Endothelial cell of umbilical vein (primary cell): ENCODE results near the gene CDH15. TPM values are rescaled to one million over a fixed set of nuclear protein-coding genes. Genes with fewer than 3 reads are reported as not detected.
"Not testable (repeated sequence)": the region's sequence is repeated elsewhere in the genome, so short reads cannot be mapped to it uniquely, and the experiment has no call there.

ENCODE experiments used
- BruUV-seq: library from RNA; stranded (reverse); fragments of 400-500 nt; replicated peaks from 2 replicates; lab custom pipeline; 2021; lab: Mats Ljungman, UMichigan
- CTCF ChIA-PET: fragments of 300-600, 350-600 bp; sonication (Branson Sonifier 250); formaldehyde crosslinking; loops from one replicate; lab custom pipeline; 2021; ENCODE audit warnings: antibody characterized with exemption, inconsistent platforms; lab: Charles Lee
- POLR2A ChIA-PET: fragments of 300-600, 350-600 bp; sonication (Branson Sonifier 250); formaldehyde crosslinking; loops from one replicate; lab custom pipeline; 2021; ENCODE audit warnings: antibody characterized with exemption, inconsistent platforms; lab: Charles Lee
- DNase-seq: peaks from one replicate; pipeline ENCODE4 v3.0.0-alpha.2; 2011; ENCODE audit warnings: low read depth, low spot score
- FAIRE-seq: peaks from 2 replicates; lab custom pipeline; 2011; peaks lifted over from hg19 to GRCh38; lab: Jason Lieb, UNC
- H2AFZ ChIP-seq: 2 replicates; pipeline ENCODE4 v1.6.0; 2012; ENCODE audit warnings: low read depth, low read length, control low read depth, inconsistent platforms
- H3K27ac ChIP-seq: 2 replicates; pipeline ENCODE4 v1.5.1; 2011; ENCODE audit warnings: low read depth, mild to moderate bottlenecking, control low read depth, low read length, moderate library complexity; ENCODE audit not compliant: insufficient read depth
- H3K27me3 ChIP-seq, 2 experiments: 2 replicates each; pipeline versions ENCODE4 v1.6.0 to v1.6.1; 2011; ENCODE audit warnings: low read length in 2 of 2, mixed read lengths in 1 of 2; ENCODE audit not compliant: control insufficient read depth in 2 of 2, insufficient read depth in 2 of 2
- H3K36me3 ChIP-seq, 2 experiments: 2 replicates in 1 of 2; 3 replicates in 1 of 2; pipeline ENCODE4 v1.5.1; 2011; ENCODE audit warnings: low read length in 2 of 2, mild to moderate bottlenecking in 1 of 2, moderate library complexity in 1 of 2; ENCODE audit not compliant: control insufficient read depth in 2 of 2, insufficient read depth in 2 of 2; ENCODE audit errors: extremely low read depth in 1 of 2
- H3K4me1 ChIP-seq: 3 replicates; pipeline ENCODE4 v1.5.1; 2011; ENCODE audit warnings: mild to moderate bottlenecking, low read length; ENCODE audit not compliant: control insufficient read depth, insufficient read depth; ENCODE audit errors: extremely low read depth
- H3K4me2 ChIP-seq: 2 replicates; pipeline ENCODE4 v1.6.1; 2011; ENCODE audit warnings: low read length, control low read depth, mixed read lengths; ENCODE audit not compliant: insufficient read depth
- H3K4me3 ChIP-seq, 3 experiments: fragments of 200-600 bp in 1 of 3; sonication (generic), shearing (Covaris generic) in 1 of 3; replicated peaks in 1 of 3; 2 replicates each; pipeline ENCODE4 v1.5.1; 2011 to 2016; ENCODE audit warnings: control low read depth in 3 of 3, low read length in 3 of 3, mild to moderate bottlenecking in 2 of 3, inconsistent platforms in 1 of 3, low read depth in 1 of 3, moderate library complexity in 1 of 3; ENCODE audit not compliant: insufficient read depth in 1 of 3
- H3K79me2 ChIP-seq: 2 replicates; pipeline ENCODE4 v1.6.0; 2012; ENCODE audit warnings: low read length, inconsistent platforms; ENCODE audit not compliant: control insufficient read depth, insufficient read depth
- H3K9ac ChIP-seq: replicated peaks from 2 replicates; pipeline ENCODE3; 2011; ENCODE audit warnings: low read length, control low read depth; ENCODE audit not compliant: insufficient read depth; ENCODE audit errors: extremely low read depth
- H3K9me1 ChIP-seq: replicated peaks from 3 replicates; pipeline ENCODE4 v1.6.0; 2011; ENCODE audit warnings: mild to moderate bottlenecking, low read length; ENCODE audit not compliant: control insufficient read depth, insufficient read depth; ENCODE audit errors: extremely low read depth
- H3K9me3 ChIP-seq: replicated peaks from 2 replicates; pipeline ENCODE4 v1.5.1; 2012; ENCODE audit warnings: low read length, inconsistent platforms; ENCODE audit not compliant: control insufficient read depth, insufficient read depth
- H4K20me1 ChIP-seq: replicated peaks from 2 replicates; pipeline ENCODE3; 2011; ENCODE audit warnings: mild to moderate bottlenecking, low read length; ENCODE audit not compliant: control insufficient read depth, insufficient read depth; ENCODE audit errors: extremely low read depth
- CTCF ChIP-seq, 2 donors: IDR thresholded peaks; 1 replicate in 1 of 2; 2 replicates in 1 of 2; pipeline ENCODE4 v1.5.1; 2011; ENCODE audit warnings: low read length in 2 of 2, mild to moderate bottlenecking in 2 of 2, moderate library complexity in 2 of 2, control low read depth in 1 of 2, inconsistent platforms in 1 of 2, low read depth in 1 of 2; ENCODE audit not compliant: insufficient read depth in 1 of 2; ENCODE audit errors: extremely low read depth in 1 of 2
- EZH2 ChIP-seq: IDR thresholded peaks from 2 replicates; pipeline ENCODE4 v1.6.1; 2012; ENCODE audit warnings: borderline replicate concordance, low read depth, mild to moderate bottlenecking, moderate library complexity, low read length, inconsistent platforms; ENCODE audit not compliant: severe bottlenecking
- FOS ChIP-seq: IDR thresholded peaks from 2 replicates; pipeline ENCODE4 v1.6.1; 2011; ENCODE audit warnings: mild to moderate bottlenecking, low read length, moderate library complexity, borderline replicate concordance; ENCODE audit not compliant: insufficient read depth
- GATA2 ChIP-seq: IDR thresholded peaks from 2 replicates; pipeline ENCODE4 v1.7.0; 2011; ENCODE audit warnings: low read depth, mild to moderate bottlenecking, moderate library complexity, mixed read lengths, low read length; ENCODE audit not compliant: insufficient read length, insufficient read depth
- JUN ChIP-seq: IDR thresholded peaks from 2 replicates; pipeline ENCODE4 v1.6.1; 2011; ENCODE audit warnings: borderline replicate concordance, low read depth; ENCODE audit not compliant: insufficient read length, insufficient read depth
- MAX ChIP-seq: IDR thresholded peaks from 2 replicates; pipeline ENCODE4 v1.6.1; 2011; ENCODE audit not compliant: insufficient read depth, insufficient read length
- MYC ChIP-seq: IDR thresholded peaks from one replicate; pipeline ENCODE4 v1.6.1; 2011; ENCODE audit warnings: mild to moderate bottlenecking, low read depth, low read length
- POLR2A ChIP-seq: IDR thresholded peaks from 2 replicates; pipeline ENCODE4 v1.6.1; 2012; ENCODE audit warnings: low read depth, mild to moderate bottlenecking, control low read depth, low read length
- POLR2AphosphoS5 ChIP-seq: IDR thresholded peaks from 2 replicates; pipeline ENCODE4 v1.6.1; 2012; ENCODE audit warnings: low read depth, mild to moderate bottlenecking, control low read depth, low read length, moderate library complexity; ENCODE audit not compliant: insufficient read depth
- dilution Hi-C: fragments of 300-500 bp; cut with MboI; formaldehyde crosslinking; loops from one replicate; pipeline ENCODE4 v1.15.0; 2019; ENCODE audit warnings: low sequenced_read_pairs; ENCODE audit not compliant: extremely low pct_ligation_motif_present
- intact Hi-C: fragments of 100-400 bp; cut with micrococcal nuclease; formaldehyde crosslinking; loops from one replicate; pipeline ENCODE4 v1.10.0; 2022
- polyA plus RNA-seq, 4 experiments: library from polyadenylated mRNA; depleted of rRNA in 3 of 4; stranded (reverse) in 3 of 4; unstranded in 1 of 4; fragments of >200 nt; gene quantifications; 2 replicates each; pipeline versions ENCODE4 v1.2.1 to v1.2.3, GENCODE V29; 2011 to 2012; ENCODE audit warnings: missing spikeins in 1 of 4
- total RNA-seq: library from RNA; stranded (reverse); gene quantifications from 2 replicates; pipeline ENCODE4 v1.2.3, GENCODE V29; 2021

CDH15 gene
- total and polyA plus RNA-seq, 2 donors (not counting 3 experiments of a cell fraction or from before 2014, with no cell fraction given) = 0.44 TPM; not detected in 1

- Histone ChIP-seq H3K4me3 (no peak overlapping the region), H3K27me3 (peaks cover 0 to 4% of the 10 kb centered on the region in 2 experiments), H3K9me1 (no peaks in the 10 kb centered on the region), H4K20me1 (no peaks in the 10 kb centered on the region), H3K9me3 (no peaks in the 10 kb centered on the region), H3K9ac (no peak overlapping the region), H3K79me2 (no peaks in the 10 kb centered on the region), H2AFZ (no peak overlapping the region), H3K4me2 (no peak overlapping the region), H3K36me3 (no peaks in the 10 kb centered on the region), H3K4me1 (no peaks in the 10 kb centered on the region), H3K27ac (no peak overlapping the region)
- DNase-seq = no peak
- FAIRE-seq = no peak
- intact Hi-C loops (no loop called here), dilution Hi-C loops (no loop called here)
- ChIA-PET POLR2A (no interaction called here), CTCF (interaction anchor here (0.5 kb wide), 1 partner anchor 253 kb away, joined by 3 read pairs; no protein-coding TSS in a partner anchor)
- BruUV-seq = no TSS peak
- TF ChIP-seq EZH2 (no peak), CTCF (IDR thresholded peaks at IDR 0.05; ENCODE audit: extremely low read depth in 1 of 2, insufficient read depth in 1 of 2, low read depth in 1 of 2, low read length in 2 of 2) (no peak), JUN (no peak), GATA2 (no peak), FOS (no peak), POLR2AphosphoS5 (no peak), MYC (no peak), MAX (no peak), POLR2A (no peak)
Measured at GRCh38 chr16:89187770-89188392, 16.3 kb downstream of the CDH15 start.

- H2AFZ ChIP-seq, H3K27me3 ChIP-seq, FAIRE-seq, H3K9me3 ChIP-seq, CTCF ChIA-PET, DNase-seq, H3K4me1 ChIP-seq, BruUV-seq, H3K79me2 ChIP-seq, H3K9me1 ChIP-seq, H4K20me1 ChIP-seq, H3K27ac ChIP-seq, H3K36me3 ChIP-seq, dilution Hi-C loops, intact Hi-C loops, H3K9ac ChIP-seq, H3K4me2 ChIP-seq, H3K4me3 ChIP-seq, POLR2A ChIA-PET: not testable (repeated sequence)
Measured at GRCh38 chr16:89188471-89189357, 17.2 kb downstream of the CDH15 start.
